PC-9 (cell line): ENCODE measurements around the gene OR2W1. TPM values are rescaled to one million over a fixed set of nuclear protein-coding genes. Genes with fewer than 3 reads are reported as not detected.

Source experiments
- BruUV-seq: library from RNA; stranded (reverse); fragments of 400-500 nt; replicated peaks from 2 replicates; lab custom pipeline; 2021; lab: Mats Ljungman, UMichigan
- CTCF ChIA-PET: fragments of 300-600 bp; sonication (Branson Sonifier 250); formaldehyde crosslinking; loops from one replicate; lab custom pipeline; 2022; ENCODE audit warnings: antibody characterized with exemption; lab: Charles Lee
- POLR2A ChIA-PET: fragments of 300-600 bp; sonication (Branson Sonifier 250); formaldehyde crosslinking; loops from one replicate; lab custom pipeline; 2022; ENCODE audit warnings: antibody characterized with exemption; ENCODE audit not compliant: unreplicated experiment; lab: Charles Lee
- DNase-seq, 2 experiments: peaks; one replicate each; pipeline versions ENCODE4 v3.0.0 to v3.0.0-alpha.2; 2015 to 2022; ENCODE audit warnings: mixed read lengths in 1 of 2
- H2AFZ ChIP-seq: fragments of 200-600 bp; sonication (generic); 2 replicates; pipeline ENCODE4 v1.8.1; 2017; ENCODE audit warnings: antibody characterized with exemption
- H3F3A ChIP-seq: fragments of 200-600 bp; sonication (generic); 2 replicates; pipeline ENCODE4 v1.8.1; 2017; ENCODE audit warnings: antibody characterized with exemption, mild to moderate bottlenecking, low read depth; ENCODE audit not compliant: insufficient read depth
- H3K27ac ChIP-seq: fragments of 200-600 bp; sonication (generic); 2 replicates; pipeline ENCODE4 v1.6.1; 2016; ENCODE audit warnings: mixed run types
- H3K27me3 ChIP-seq: fragments of 200-600 bp; sonication (generic); 2 replicates; pipeline ENCODE4 v1.6.1; 2016; ENCODE audit warnings: low read depth, mixed run types; ENCODE audit not compliant: insufficient read depth
- H3K36me3 ChIP-seq: fragments of 200-600 bp; sonication (generic); 2 replicates; pipeline ENCODE4 v1.6.1; 2016; ENCODE audit warnings: low read depth, mixed run types
- H3K4me1 ChIP-seq: fragments of 200-600 bp; sonication (generic); replicated peaks from 2 replicates; pipeline ENCODE4 v1.6.1; 2016; ENCODE audit warnings: mixed run types; ENCODE audit not compliant: insufficient read depth
- H3K4me2 ChIP-seq: fragments of 200-600 bp; sonication (generic); 2 replicates; pipeline ENCODE4 v1.6.1; 2017; ENCODE audit warnings: mixed run types
- H3K4me3 ChIP-seq: fragments of 200-600 bp; sonication (generic); 2 replicates; pipeline ENCODE4 v1.6.1; 2016; ENCODE audit warnings: mixed run types
- H3K79me2 ChIP-seq: fragments of 200-600 bp; sonication (generic); 2 replicates; pipeline ENCODE4 v1.6.1; 2017; ENCODE audit warnings: low read depth, mixed run types
- H3K9me2 ChIP-seq: fragments of 200-600 bp; sonication (generic); 2 replicates; pipeline ENCODE4 v1.8.1; 2017; ENCODE audit warnings: mild to moderate bottlenecking; ENCODE audit not compliant: insufficient read depth
- H3K9me3 ChIP-seq: fragments of 200-600 bp; sonication (generic); 2 replicates; pipeline ENCODE4 v1.8.1; 2016; ENCODE audit warnings: low read depth; ENCODE audit not compliant: insufficient read depth
- H4K20me1 ChIP-seq: fragments of 200-600 bp; sonication (generic); 2 replicates; pipeline ENCODE4 v1.8.1; 2017; ENCODE audit not compliant: insufficient read depth
- EZH2 ChIP-seq: fragments of 200-600 bp; sonication (generic); IDR thresholded peaks from 2 replicates; pipeline ENCODE4 v1.8.0; 2017; ENCODE audit warnings: antibody characterized with exemption, low read depth
- intact Hi-C: fragments of 100-400 bp; cut with micrococcal nuclease; formaldehyde crosslinking; loops from one replicate; pipeline ENCODE4 v1.10.0; 2022; ENCODE audit not compliant: unreplicated experiment
- total RNA-seq: library from RNA; stranded (reverse); gene quantifications from 2 replicates; pipeline ENCODE4 v1.2.3, GENCODE V29; 2021
- TF ChIP-seq, protein P1 (sequence below): fragments of 200-600 bp; sonication (generic); conservative IDR thresholded peaks from 2 replicates; pipeline ENCODE4 v1.6.1; 2017; ENCODE audit warnings: mixed run types, antibody characterized with exemption, mild to moderate bottlenecking, moderate library complexity

Gene OR2W1
- total RNA-seq, 1 experiment from 2014 or later: not detected

GRCh38 chr6:29008089-29008488, 36.9 kb downstream of the OR2W1 start:
- ChIA-PET CTCF (no interaction called here), POLR2A (no interaction called here)
- no peak overlapping the region for H3K4me2 ChIP-seq
- no peaks in the 10 kb centered on the region for H3K79me2 ChIP-seq
- H3K36me3 ChIP-seq: no peaks in the 10 kb centered on the region
- DNase-seq: no peak
- intact Hi-C loops: no loop called here
- H2AFZ ChIP-seq: no peak overlapping the region
- H3K27me3 ChIP-seq: peaks cover 4% of the 10 kb centered on the region; the same call in 1 of the 2 replicates
- H3K9me3 ChIP-seq: no peaks in the 10 kb centered on the region
- no TSS peak for BruUV-seq
- H3F3A ChIP-seq: no peaks in the 10 kb centered on the region
- TF ChIP-seq, protein P1, sequence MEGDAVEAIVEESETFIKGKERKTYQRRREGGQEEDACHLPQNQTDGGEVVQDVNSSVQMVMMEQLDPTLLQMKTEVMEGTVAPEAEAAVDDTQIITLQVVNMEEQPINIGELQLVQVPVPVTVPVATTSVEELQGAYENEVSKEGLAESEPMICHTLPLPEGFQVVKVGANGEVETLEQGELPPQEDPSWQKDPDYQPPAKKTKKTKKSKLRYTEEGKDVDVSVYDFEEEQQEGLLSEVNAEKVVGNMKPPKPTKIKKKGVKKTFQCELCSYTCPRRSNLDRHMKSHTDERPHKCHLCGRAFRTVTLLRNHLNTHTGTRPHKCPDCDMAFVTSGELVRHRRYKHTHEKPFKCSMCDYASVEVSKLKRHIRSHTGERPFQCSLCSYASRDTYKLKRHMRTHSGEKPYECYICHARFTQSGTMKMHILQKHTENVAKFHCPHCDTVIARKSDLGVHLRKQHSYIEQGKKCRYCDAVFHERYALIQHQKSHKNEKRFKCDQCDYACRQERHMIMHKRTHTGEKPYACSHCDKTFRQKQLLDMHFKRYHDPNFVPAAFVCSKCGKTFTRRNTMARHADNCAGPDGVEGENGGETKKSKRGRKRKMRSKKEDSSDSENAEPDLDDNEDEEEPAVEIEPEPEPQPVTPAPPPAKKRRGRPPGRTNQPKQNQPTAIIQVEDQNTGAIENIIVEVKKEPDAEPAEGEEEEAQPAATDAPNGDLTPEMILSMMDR: no peak
- TF ChIP-seq EZH2: no peak
- H3K4me1 ChIP-seq: no peaks in the 10 kb centered on the region
- H3K27ac ChIP-seq: no peak overlapping the region
- H3K4me3 ChIP-seq: no peak overlapping the region
- H3K9me2 ChIP-seq: no peaks in the 10 kb centered on the region; the same call in 1 of the 2 replicates
- H4K20me1 ChIP-seq: no peaks in the 10 kb centered on the region

GRCh38 chr6:29005183-29005885, 39.6 kb downstream of the OR2W1 start, which contains the start of gene ZNF311:
TSS of gene ZNF311 (minus strand) at chr6:29005315. CDS start at chr6:29003954, 1,361 bp downstream.
- no peak within 1 kb of the TSS for H3K27ac ChIP-seq
- H3K4me1 ChIP-seq: no peaks in the 10 kb centered on the region
- H3K79me2 ChIP-seq: no peaks in the 10 kb centered on the region
- peak within 1 kb of the TSS; percentile 64 for H3K4me2 ChIP-seq
- no peaks in the 10 kb centered on the region for H3F3A ChIP-seq
- TF ChIP-seq, protein P1: no peak
- TF ChIP-seq EZH2: no peak
- H2AFZ ChIP-seq: peak within 1 kb of the TSS; percentile 49
- no peaks in the 10 kb centered on the region for H3K27me3 ChIP-seq
- POLR2A ChIA-PET: no interaction called here
- no peaks in the 10 kb centered on the region; the same call in 1 of the 2 replicates for H3K9me2 ChIP-seq
- CTCF ChIA-PET: no interaction called here
- DNase-seq: peak in 1 of 2 experiments; percentile 23
- peak within 1 kb of the TSS; percentile 50 for H3K4me3 ChIP-seq
- no peaks in the 10 kb centered on the region for H4K20me1 ChIP-seq
- TSS peak; percentile 90 for BruUV-seq
- H3K9me3 ChIP-seq: no peaks in the 10 kb centered on the region
- H3K36me3 ChIP-seq: no peaks in the 10 kb centered on the region
- intact Hi-C loops: loop anchor here (2.0 kb wide), 1 partner anchor 21 kb away; no protein-coding TSS in a partner anchor

- no peaks in the 10 kb centered on the region for H3K36me3 ChIP-seq
- H3F3A ChIP-seq: no peaks in the 10 kb centered on the region
- no peaks in the 10 kb centered on the region for H3K4me1 ChIP-seq
- intact Hi-C loops: no loop called here
- BruUV-seq: no TSS peak
- H3K79me2 ChIP-seq: no peaks in the 10 kb centered on the region
- no peak overlapping the region for H2AFZ ChIP-seq
- no peak for TF ChIP-seq EZH2
- TF ChIP-seq, protein P1: no peak
- H3K4me3 ChIP-seq: no peak overlapping the region
- no peak for DNase-seq
- H3K9me3 ChIP-seq: no peaks in the 10 kb centered on the region
- H4K20me1 ChIP-seq: no peaks in the 10 kb centered on the region
- H3K27me3 ChIP-seq: no peaks in the 10 kb centered on the region
- no peak overlapping the region for H3K4me2 ChIP-seq
- POLR2A ChIA-PET: interaction anchor here (0.7 to 0.9 kb wide), 2 partner anchors 8 to 1104 kb away, joined by 5 to 21 read pairs; a partner anchor contains a TSS
- no peak overlapping the region for H3K27ac ChIP-seq
- CTCF ChIA-PET: no interaction called here
- H3K9me2 ChIP-seq: no peaks in the 10 kb centered on the region
Observed at GRCh38 chr6:28996844-28997510, 48.0 kb downstream of the OR2W1 start.
